ENCODE results near the gene GAPDH. TPM values are rescaled to one million over a fixed set of nuclear protein-coding genes. Genes with fewer than 3 reads are reported as not detected.

The GAPDH gene
- total RNA-seq, 1 donor from 2014 or later, result 3,866 TPM

- peaks cover 49% of the 10 kb centered on the region for H3K36me3 Mint-ChIP-seq
These were observed 5.0 kb upstream of the GAPDH start for GRCh38 chr12:6529291-6529737.

DNA sequence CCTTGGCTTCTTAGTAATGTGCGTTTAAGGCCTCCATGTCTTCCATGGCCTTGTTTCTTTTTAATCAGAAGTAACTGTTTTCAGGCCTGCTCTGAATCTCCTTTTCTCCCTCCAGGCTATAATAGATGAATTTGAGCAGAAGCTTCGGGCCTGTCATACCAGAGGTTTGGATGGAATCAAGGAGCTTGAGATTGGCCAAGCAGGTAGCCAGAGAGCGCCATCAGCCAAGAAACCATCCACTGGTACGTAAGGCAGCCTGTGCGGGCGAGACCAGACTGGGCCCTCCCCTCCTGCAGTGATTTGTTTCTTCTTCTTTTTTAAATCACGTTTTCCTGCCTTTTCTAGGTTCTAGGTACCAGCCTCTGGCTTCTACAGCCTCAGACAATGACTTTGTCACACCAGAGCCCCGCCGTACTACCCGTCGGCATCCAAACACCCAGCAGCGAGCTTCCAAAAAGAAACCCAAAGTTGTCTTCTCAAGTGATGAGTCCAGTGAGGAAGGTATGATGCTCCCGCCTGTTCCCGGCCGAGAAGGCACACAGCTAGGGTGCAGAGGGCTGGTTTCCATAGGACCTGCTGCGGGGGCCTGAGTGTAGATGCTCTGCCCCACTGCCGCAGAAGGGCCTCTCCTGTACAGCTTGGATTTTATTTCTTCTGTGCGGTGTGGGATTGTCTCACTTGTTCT lies 3.6 kb upstream of the GAPDH start:
- Histone ChIP-seq H2AFZ (replicated peaks) (no peak overlapping the region), H3K36me3 (peaks cover 5% of the 10 kb centered on the region), H3K79me2 (ENCODE audit: low read depth) (peaks cover 37% of the 10 kb centered on the region), H3K9ac (no peak overlapping the region), H3K4me1 (peaks cover 22% of the 10 kb centered on the region), H3K4me2 (no peak overlapping the region), H3K27me3 (no peaks in the 10 kb centered on the region), H3F3A (ENCODE audit: low read depth) (peaks cover 57% of the 10 kb centered on the region), H3K27ac (no peak overlapping the region), H3K9me3 (ENCODE audit: low read depth) (no peaks in the 10 kb centered on the region), H3K4me3 (no peak overlapping the region), H4K20me1 (ENCODE audit: low read depth) (peaks cover 23% of the 10 kb centered on the region)
- Mint-ChIP-seq H3K36me3 (peaks cover 38% of the 10 kb centered on the region), H3K4me3 (peak overlapping the region; percentile 40), H3K27me3 (ENCODE audit: insufficient read depth, low read depth) (peaks cover 11% of the 10 kb centered on the region), H3K9me3 (no peaks in the 10 kb centered on the region), H3K4me1 (peaks cover 33% of the 10 kb centered on the region), H3K27ac (peak overlapping the region; percentile 61)
- TF ChIP-seq EZH2 (IDR thresholded peaks at IDR 0.05) (no peak), EZH2phosphoT487 (IDR thresholded peaks at IDR 0.05) (no peak)
- TF ChIP-seq, protein P1, sequence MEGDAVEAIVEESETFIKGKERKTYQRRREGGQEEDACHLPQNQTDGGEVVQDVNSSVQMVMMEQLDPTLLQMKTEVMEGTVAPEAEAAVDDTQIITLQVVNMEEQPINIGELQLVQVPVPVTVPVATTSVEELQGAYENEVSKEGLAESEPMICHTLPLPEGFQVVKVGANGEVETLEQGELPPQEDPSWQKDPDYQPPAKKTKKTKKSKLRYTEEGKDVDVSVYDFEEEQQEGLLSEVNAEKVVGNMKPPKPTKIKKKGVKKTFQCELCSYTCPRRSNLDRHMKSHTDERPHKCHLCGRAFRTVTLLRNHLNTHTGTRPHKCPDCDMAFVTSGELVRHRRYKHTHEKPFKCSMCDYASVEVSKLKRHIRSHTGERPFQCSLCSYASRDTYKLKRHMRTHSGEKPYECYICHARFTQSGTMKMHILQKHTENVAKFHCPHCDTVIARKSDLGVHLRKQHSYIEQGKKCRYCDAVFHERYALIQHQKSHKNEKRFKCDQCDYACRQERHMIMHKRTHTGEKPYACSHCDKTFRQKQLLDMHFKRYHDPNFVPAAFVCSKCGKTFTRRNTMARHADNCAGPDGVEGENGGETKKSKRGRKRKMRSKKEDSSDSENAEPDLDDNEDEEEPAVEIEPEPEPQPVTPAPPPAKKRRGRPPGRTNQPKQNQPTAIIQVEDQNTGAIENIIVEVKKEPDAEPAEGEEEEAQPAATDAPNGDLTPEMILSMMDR (IDR thresholded peaks at IDR 0.05), result no peak
- no peak for DNase-seq (ENCODE audit: low spot score)

More at GRCh38 chr12:6529291-6529737, 5.0 kb upstream of the GAPDH start:
- Mint-ChIP-seq H3K4me1 (peaks cover 33% of the 10 kb centered on the region), H3K27ac (no peak overlapping the region), H3K4me3 (no peak overlapping the region), H3K9me3 (no peaks in the 10 kb centered on the region), H3K27me3 (ENCODE audit: insufficient read depth, low read depth) (peaks cover 9% of the 10 kb centered on the region)
- Histone ChIP-seq H3K9me3 (ENCODE audit: low read depth) (no peaks in the 10 kb centered on the region), H3K9ac (no peak overlapping the region), H4K20me1 (ENCODE audit: low read depth) (peaks cover 9% of the 10 kb centered on the region), H3K27me3 (no peaks in the 10 kb centered on the region), H3K27ac (no peak overlapping the region), H3K4me2 (no peak overlapping the region), H3K4me1 (peaks cover 22% of the 10 kb centered on the region), H3K36me3 (peaks cover 5% of the 10 kb centered on the region), H3K79me2 (ENCODE audit: low read depth) (peaks cover 23% of the 10 kb centered on the region), H3K4me3 (no peak overlapping the region), H3F3A (ENCODE audit: low read depth) (peaks cover 46% of the 10 kb centered on the region), H2AFZ (replicated peaks) (no peak overlapping the region)
- TF ChIP-seq EZH2 (IDR thresholded peaks at IDR 0.05) (no peak), EZH2phosphoT487 (IDR thresholded peaks at IDR 0.05) (no peak)
- TF ChIP-seq, protein P1 (IDR thresholded peaks at IDR 0.05), result no peak
- DNase-seq (ENCODE audit: low spot score), result no peak

DNA sequence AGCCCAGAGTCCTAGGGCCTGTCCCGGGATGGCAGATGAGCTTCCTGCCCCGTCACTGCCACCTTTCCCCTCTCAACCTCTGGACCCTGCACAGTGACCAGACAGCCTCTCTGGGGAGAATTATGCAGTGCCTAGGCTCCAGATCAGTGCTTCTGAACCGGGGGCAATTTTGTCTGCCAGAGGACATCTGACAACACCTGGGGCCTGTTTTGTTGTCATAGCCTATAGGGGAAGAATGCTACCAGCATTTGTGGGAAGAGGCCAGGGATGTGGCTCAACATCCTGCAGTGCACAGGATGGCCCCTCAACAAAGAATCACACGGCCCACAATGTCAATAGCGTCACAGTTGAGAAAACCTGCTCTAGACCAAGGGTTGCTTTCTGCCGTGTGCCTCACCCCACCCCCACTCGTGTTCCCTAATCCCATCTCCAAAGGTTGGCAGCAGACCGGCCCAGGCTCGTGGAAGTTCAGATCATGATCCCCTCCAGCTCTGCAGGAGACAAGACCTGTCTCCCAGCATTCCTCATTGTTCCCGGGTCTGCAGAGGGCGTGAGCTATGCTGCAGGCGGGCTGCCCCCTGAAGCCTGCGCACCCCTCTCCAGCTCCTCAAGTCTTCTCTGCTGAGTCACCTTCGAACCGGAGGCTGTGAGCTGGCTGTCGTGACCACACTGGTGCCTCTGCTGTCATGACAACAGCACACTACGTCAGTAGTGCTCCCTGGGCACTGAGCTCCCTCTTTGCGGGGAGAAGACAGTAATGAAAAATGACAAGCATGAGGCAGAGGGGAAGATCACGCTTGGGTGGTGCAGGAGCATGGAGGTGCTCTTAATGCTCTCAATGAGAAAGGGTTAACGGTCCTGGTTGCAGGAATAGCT lies 2.0 kb upstream of the GAPDH start:
- Mint-ChIP-seq H3K4me1 (peaks cover 46% of the 10 kb centered on the region), H3K36me3 (peaks cover 35% of the 10 kb centered on the region), H3K9me3 (no peaks in the 10 kb centered on the region), H3K4me3 (peak overlapping the region; percentile 95), H3K27me3 (ENCODE audit: insufficient read depth, low read depth) (peaks cover 14% of the 10 kb centered on the region), H3K27ac (peak overlapping the region; percentile 93)
- Histone ChIP-seq H3K4me1 (peaks cover 29% of the 10 kb centered on the region), H3K79me2 (ENCODE audit: low read depth) (peaks cover 53% of the 10 kb centered on the region), H3F3A (ENCODE audit: low read depth) (peaks cover 73% of the 10 kb centered on the region), H3K27me3 (no peaks in the 10 kb centered on the region), H3K36me3 (peaks cover 10% of the 10 kb centered on the region), H3K9ac (no peak overlapping the region), H3K9me3 (ENCODE audit: low read depth) (no peaks in the 10 kb centered on the region), H3K4me3 (peak overlapping the region; percentile 89), H4K20me1 (ENCODE audit: low read depth) (peaks cover 39% of the 10 kb centered on the region), H3K27ac (peak overlapping the region; percentile 85), H2AFZ (replicated peaks) (no peak overlapping the region), H3K4me2 (peak overlapping the region; percentile 99)
- TF ChIP-seq, protein P1 (IDR thresholded peaks at IDR 0.05), result no peak
- no peak for TF ChIP-seq EZH2phosphoT487 (IDR thresholded peaks at IDR 0.05)
- no peak for TF ChIP-seq EZH2 (IDR thresholded peaks at IDR 0.05)
- DNase-seq (ENCODE audit: low spot score), result peak; percentile 82
